Cardiac fibroblast (primary cell): ENCODE measurements around the gene KIAA1328.

ENCODE experiments used
- DNase-seq, 2 donors: peaks; one replicate each; pipeline versions ENCODE4 v3.0.0 to v3.0.0-alpha.2; 2010; ENCODE audit warnings: low read depth in 2 of 2
- H3K4me3 ChIP-seq, 2 donors: replicated peaks in 1 of 2; 1 replicate in 1 of 2; 2 replicates in 1 of 2; pipeline ENCODE4 v1.5.1; 2011; ENCODE audit warnings: low read depth in 2 of 2, low read length in 2 of 2, mild to moderate bottlenecking in 2 of 2, moderate library complexity in 1 of 2
- CTCF ChIP-seq: IDR thresholded peaks from one replicate; pipeline ENCODE4 v1.5.1; 2011; ENCODE audit warnings: low read depth, mild to moderate bottlenecking, low read length, inconsistent platforms

The KIAA1328 gene

GRCh38 chr18:37182340-37183135, 353.6 kb downstream of the KIAA1328 start:
- TF ChIP-seq CTCF = no peak
- H3K4me3 ChIP-seq = no peak overlapping the region
- no peak for DNase-seq

GRCh38 chr18:37184209-37184868, 355.4 kb downstream of the KIAA1328 start:
- TF ChIP-seq CTCF = no peak
- H3K4me3 ChIP-seq = no peak overlapping the region
- no peak for DNase-seq

GRCh38 chr18:37188016-37188791, 359.3 kb downstream of the KIAA1328 start:
- no peak for DNase-seq
- no peak for TF ChIP-seq CTCF
- no peak overlapping the region for H3K4me3 ChIP-seq

GRCh38 chr18:37199741-37200140, 370.8 kb downstream of the KIAA1328 start:
- no peak for TF ChIP-seq CTCF
- no peak overlapping the region for H3K4me3 ChIP-seq
- no peak for DNase-seq

GRCh38 chr18:37207343-37207742, 378.4 kb downstream of the KIAA1328 start:
- H3K4me3 ChIP-seq = no peak overlapping the region
- TF ChIP-seq CTCF = no peak
- DNase-seq = no peak

- H3K4me3 ChIP-seq = no peak overlapping the region
- DNase-seq = no peak
- TF ChIP-seq CTCF = no peak
Observed at GRCh38 chr18:37210781-37211180, 381.9 kb downstream of the KIAA1328 start.
